IMR-90 (cell line): ENCODE data around the gene FNDC10. TPM values are rescaled to one million over a fixed set of nuclear protein-coding genes. Genes with fewer than 3 reads are reported as not detected.

ENCODE experiments used
- ATAC-seq: fragments of 200-7000 bp; cut with Tn5 transposase; 2 replicates; pipeline ENCODE4 v1.9.1; 2020; ENCODE audit warnings: low read depth, mild to moderate bottlenecking, moderate library complexity
- BruUV-seq: library from RNA; stranded (reverse); fragments of 400-500 nt; replicated peaks from 2 replicates; lab custom pipeline; 2021; lab: Mats Ljungman, UMichigan
- CTCF ChIA-PET: fragments of 300-600 bp; formaldehyde crosslinking; extraction: SDS; loops from one replicate; lab custom pipeline; 2021; ENCODE audit warnings: antibody characterized with exemption; lab: Yijun Ruan, JAX
- POLR2A ChIA-PET: fragments of 300-600 bp; sonication (Branson Sonifier 250); formaldehyde crosslinking; loops from one replicate; lab custom pipeline; 2022; ENCODE audit warnings: antibody characterized with exemption; ENCODE audit not compliant: unreplicated experiment; lab: Charles Lee
- DNase-seq: peaks from one replicate; pipeline ENCODE4 v3.0.0; 2013
- H2AFZ ChIP-seq: replicated peaks from 2 replicates; pipeline ENCODE3; 2013; ENCODE audit warnings: low read length, mild to moderate bottlenecking; ENCODE audit not compliant: poor library complexity
- H2AK5ac ChIP-seq: 2 replicates; pipeline ENCODE4 v1.6.1; 2013; ENCODE audit warnings: low read depth, low read length, inconsistent platforms
- H2AK9ac ChIP-seq: replicated peaks from 2 replicates; pipeline ENCODE3; 2013; ENCODE audit warnings: mild to moderate bottlenecking, low read depth, low read length, moderate library complexity; ENCODE audit not compliant: poor library complexity
- H2BK120ac ChIP-seq: 2 replicates; pipeline ENCODE4 v1.6.1; 2013; ENCODE audit warnings: low read depth, low read length, inconsistent platforms
- H2BK15ac ChIP-seq: 3 replicates; pipeline ENCODE4 v1.6.1; 2013; ENCODE audit warnings: low read depth, low read length, inconsistent platforms
- H2BK20ac ChIP-seq: 2 replicates; pipeline ENCODE4 v1.6.1; 2013; ENCODE audit warnings: low read depth, mild to moderate bottlenecking, inconsistent platforms, low read length, moderate library complexity
- H2BK5ac ChIP-seq: 2 replicates; pipeline ENCODE4 v1.6.1; 2013; ENCODE audit warnings: mild to moderate bottlenecking, low read depth, low read length, inconsistent platforms; ENCODE audit not compliant: poor library complexity, severe bottlenecking
- H3K14ac ChIP-seq: replicated peaks from 2 replicates; pipeline ENCODE4 v1.6.1; 2013; ENCODE audit warnings: low read depth, low read length, inconsistent platforms
- H3K18ac ChIP-seq: 2 replicates; pipeline ENCODE4 v1.6.1; 2013; ENCODE audit warnings: low read depth, low read length, control low read depth
- H3K23ac ChIP-seq: 2 replicates; pipeline ENCODE4 v1.6.1; 2013; ENCODE audit warnings: low read depth, low read length, inconsistent platforms
- H3K27ac ChIP-seq: 2 replicates; pipeline ENCODE4 v1.5.1; 2013; ENCODE audit warnings: mild to moderate bottlenecking, control low read depth, low read length; ENCODE audit not compliant: insufficient read depth
- H3K27me3 ChIP-seq: 2 replicates; pipeline ENCODE4 v1.6.1; 2013; ENCODE audit warnings: low read length; ENCODE audit not compliant: control insufficient read depth, insufficient read depth
- H3K36me3 ChIP-seq: 2 replicates; pipeline ENCODE4 v1.6.1; 2013; ENCODE audit warnings: low read length, mixed read lengths; ENCODE audit not compliant: control insufficient read depth, insufficient read depth
- H3K4ac ChIP-seq: 2 replicates; pipeline ENCODE4 v1.6.1; 2013; ENCODE audit warnings: low read depth, low read length, inconsistent platforms
- H3K4me1 ChIP-seq: 2 replicates; pipeline ENCODE4 v1.6.1; 2013; ENCODE audit warnings: low read length, mixed read lengths; ENCODE audit not compliant: control insufficient read depth, insufficient read depth
- H3K4me2 ChIP-seq: 2 replicates; pipeline ENCODE4 v1.6.1; 2013; ENCODE audit warnings: low read depth, mild to moderate bottlenecking, control low read depth, low read length, moderate library complexity
- H3K4me3 ChIP-seq: 2 replicates; pipeline ENCODE4 v1.5.1; 2013; ENCODE audit warnings: low read depth, mild to moderate bottlenecking, control low read depth, low read length, moderate library complexity; ENCODE audit not compliant: insufficient read depth
- H3K56ac ChIP-seq: 2 replicates; pipeline ENCODE4 v1.6.1; 2013; ENCODE audit warnings: low read length, inconsistent platforms; ENCODE audit not compliant: insufficient read depth; ENCODE audit errors: extremely low read depth
- H3K79me1 ChIP-seq, 2 experiments: 2 replicates each; pipeline ENCODE4 v1.6.1; 2013; ENCODE audit warnings: low read length in 2 of 2, inconsistent platforms in 1 of 2, low read depth in 1 of 2
- H3K9ac ChIP-seq: 2 replicates; pipeline ENCODE4 v1.6.1; 2013; ENCODE audit warnings: low read depth, low read length, control low read depth
- H3K9me1 ChIP-seq: 2 replicates; pipeline ENCODE4 v1.6.1; 2013; ENCODE audit warnings: low read length, inconsistent platforms; ENCODE audit not compliant: insufficient read depth
- H3K9me3 ChIP-seq: 2 replicates; pipeline ENCODE4 v1.6.1; 2013; ENCODE audit warnings: low read length; ENCODE audit not compliant: control insufficient read depth, insufficient read depth
- H4K20me1 ChIP-seq: 2 replicates; pipeline ENCODE4 v1.6.1; 2013; ENCODE audit warnings: low read length, inconsistent platforms; ENCODE audit not compliant: insufficient read depth
- H4K5ac ChIP-seq: 2 replicates; pipeline ENCODE4 v1.6.1; 2013; ENCODE audit warnings: mild to moderate bottlenecking, low read depth, low read length, control low read depth
- H4K8ac ChIP-seq, 2 experiments: 2 replicates each; pipeline ENCODE4 v1.6.1; 2013; ENCODE audit warnings: low read depth in 2 of 2, low read length in 2 of 2, control low read depth in 1 of 2, inconsistent platforms in 1 of 2
- H4K91ac ChIP-seq: 2 replicates; pipeline ENCODE4 v1.6.1; 2013; ENCODE audit warnings: low read depth, low read length, inconsistent platforms; ENCODE audit not compliant: insufficient read depth
- BHLHE40 ChIP-seq: fragments of 150-350 bp; IDR thresholded peaks from 2 replicates; pipeline ENCODE4 v1.6.1; 2016; ENCODE audit warnings: mild to moderate bottlenecking, low read depth, low read length
- CEBPB ChIP-seq: IDR thresholded peaks from 2 replicates; pipeline ENCODE4 v1.6.1; 2012; ENCODE audit warnings: low read depth, low read length, improper control_type of control experiment
- FOS ChIP-seq: fragments of 150-350 bp; IDR thresholded peaks from 2 replicates; pipeline ENCODE4 v1.6.1; 2016; ENCODE audit warnings: low read depth, low read length
- SMC3 ChIP-seq: fragments of 150-350 bp; IDR thresholded peaks from 2 replicates; pipeline ENCODE4 v1.6.1; 2016; ENCODE audit warnings: low read depth, mild to moderate bottlenecking, antibody characterized with exemption, low read length, moderate library complexity
- WGBS, 2 experiments: methylation state at CpG; one replicate each; pipeline versions ENCODE4 v1.1.5 to v1.1.7; 2013; ENCODE audit warnings: missing lambda C conversion rate in 2 of 2; ENCODE audit not compliant: insufficient read length in 1 of 2; ENCODE audit errors: extremely low coverage in 2 of 2; 5-methylcytosine and 5-hydroxymethylcytosine counted together
- dilution Hi-C: fragments of 300-500 bp; cut with HindIII; formaldehyde crosslinking; loops from one replicate; pipeline ENCODE4 v1.14.3; 2018; ENCODE audit warnings: low sequenced_read_pairs; ENCODE audit not compliant: unreplicated experiment
- in situ Hi-C: fragments of 300-500 bp; cut with MboI; formaldehyde crosslinking; loops from 3 replicates; pipeline ENCODE4 v1.14.3; 2019; ENCODE audit warnings: low sequenced_read_pairs, inconsistent platforms, mixed read lengths
- intact Hi-C: fragments of 100-400 bp; cut with micrococcal nuclease; formaldehyde crosslinking; loops from 2 replicates; pipeline ENCODE4 v1.10.0; 2022
- polyA plus RNA-seq, 3 experiments: library from polyadenylated mRNA; depleted of rRNA; stranded (reverse); fragments of >200 nt; gene quantifications; 2 replicates each; pipeline ENCODE4 v1.2.3, GENCODE V29; 2012; ENCODE audit warnings: low replicate concordance in 1 of 3
- total RNA-seq: library from RNA; depleted of rRNA; stranded (reverse); fragments of >200 nt; gene quantifications from 2 replicates; pipeline ENCODE4 v1.2.3, GENCODE V29; 2012
- TF ChIP-seq, protein P1 (sequence below): fragments of 150-350 bp; IDR thresholded peaks from 2 replicates; pipeline ENCODE4 v1.6.1; 2016; ENCODE audit warnings: low read depth, mild to moderate bottlenecking, low read length, moderate library complexity, borderline replicate concordance

FNDC10 gene
- total and polyA plus RNA-seq, 2 of the 4 experiments (the other 2 are of a cell fraction), result 0.36 to 5.8 TPM

- Histone ChIP-seq H3K36me3 (peaks cover 20% of the 10 kb centered on the region; the same call in 1 of the 2 replicates), H3K27me3 (no peaks in the 10 kb centered on the region), H3K9me1 (peaks cover 3% of the 10 kb centered on the region; the same call in 1 of the 2 replicates), H4K20me1 (peaks cover 40% of the 10 kb centered on the region), H2BK120ac (no peak overlapping the region), H2BK20ac (no peak overlapping the region), H3K14ac (no peak overlapping the region), H3K23ac (no peak overlapping the region), H3K27ac (no peak overlapping the region), H2BK5ac (no peak overlapping the region), H3K18ac (no peak overlapping the region), H2BK15ac (no peak overlapping the region), H3K4me3 (no peak overlapping the region), H3K56ac (no peak overlapping the region), H2AFZ (peak overlapping the region; percentile 43), H3K4me1 (peaks cover 9% of the 10 kb centered on the region), H2AK9ac (no peak overlapping the region), H3K9ac (no peak overlapping the region), H3K79me1 (peaks cover 9 to 48% of the 10 kb centered on the region in 2 experiments; a peak in 3 of 4 replicates), H3K4ac (no peak overlapping the region), H4K5ac (no peak overlapping the region), H4K91ac (no peak overlapping the region), H3K9me3 (no peaks in the 10 kb centered on the region), H4K8ac (no peak overlapping the region), H3K4me2 (no peak overlapping the region), H2AK5ac (no peak overlapping the region)
- CTCF ChIA-PET, result no interaction called here
- ATAC-seq (no peak), DNase-seq (no peak)
- 91% methylated on average over 17 of the region's 31 CpGs; no CpG with 5 or more reads in 1 of the 2 experiments for WGBS, 2 experiments
- intact Hi-C loops, result no loop called here
- in situ Hi-C loops, result no loop called here
- TF ChIP-seq, protein P1, sequence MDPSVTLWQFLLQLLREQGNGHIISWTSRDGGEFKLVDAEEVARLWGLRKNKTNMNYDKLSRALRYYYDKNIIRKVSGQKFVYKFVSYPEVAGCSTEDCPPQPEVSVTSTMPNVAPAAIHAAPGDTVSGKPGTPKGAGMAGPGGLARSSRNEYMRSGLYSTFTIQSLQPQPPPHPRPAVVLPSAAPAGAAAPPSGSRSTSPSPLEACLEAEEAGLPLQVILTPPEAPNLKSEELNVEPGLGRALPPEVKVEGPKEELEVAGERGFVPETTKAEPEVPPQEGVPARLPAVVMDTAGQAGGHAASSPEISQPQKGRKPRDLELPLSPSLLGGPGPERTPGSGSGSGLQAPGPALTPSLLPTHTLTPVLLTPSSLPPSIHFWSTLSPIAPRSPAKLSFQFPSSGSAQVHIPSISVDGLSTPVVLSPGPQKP, result no peak
- no peak for TF ChIP-seq SMC3
- no peak for TF ChIP-seq BHLHE40
- TF ChIP-seq CEBPB, result no peak
- no peak for TF ChIP-seq FOS
- BruUV-seq, result no TSS peak
- dilution Hi-C loops, result no loop called here
- POLR2A ChIA-PET, result no interaction called here
Observed at GRCh38 chr1:1621173-1622009, 21.5 kb upstream of the FNDC10 start.
